ENCODE data around the gene KRTAP9-8.
"Not testable (repeated sequence)": the region's sequence is repeated elsewhere in the genome, so short reads cannot be mapped to it uniquely, and the experiment has no call there.

KRTAP9-8 gene, protein sequence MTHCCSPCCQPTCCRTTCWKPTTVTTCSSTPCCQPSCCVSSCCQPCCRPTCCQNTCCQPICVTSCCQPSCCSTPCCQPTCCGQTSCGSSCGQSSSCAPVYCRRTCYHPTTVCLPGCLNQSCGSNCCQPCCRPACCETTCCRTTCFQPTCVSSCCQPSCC

DNA sequence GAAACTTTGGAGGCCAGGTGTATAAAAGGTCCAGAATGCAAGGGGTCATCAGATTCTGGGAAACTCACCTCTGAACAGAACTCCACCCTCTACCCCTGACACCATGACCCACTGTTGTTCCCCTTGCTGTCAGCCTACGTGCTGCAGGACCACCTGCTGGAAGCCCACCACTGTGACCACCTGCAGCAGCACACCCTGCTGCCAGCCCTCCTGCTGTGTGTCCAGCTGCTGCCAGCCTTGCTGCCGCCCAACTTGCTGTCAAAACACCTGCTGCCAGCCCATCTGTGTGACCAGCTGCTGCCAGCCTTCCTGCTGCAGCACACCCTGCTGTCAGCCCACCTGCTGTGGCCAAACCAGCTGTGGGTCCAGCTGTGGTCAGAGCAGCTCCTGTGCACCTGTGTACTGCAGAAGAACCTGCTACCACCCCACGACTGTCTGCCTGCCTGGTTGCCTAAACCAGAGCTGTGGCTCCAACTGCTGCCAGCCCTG, at the start of gene KRTAP9-8:
Gene KRTAP9-8 (plus strand): TSS at position 51 of the 489 bp plus-strand sequence. CDS start 53 bp downstream, at position 104.
- not testable (repeated sequence) for DNase-seq (ENCODE audit: insufficient read length, low spot score); FAIRE-seq

DNA sequence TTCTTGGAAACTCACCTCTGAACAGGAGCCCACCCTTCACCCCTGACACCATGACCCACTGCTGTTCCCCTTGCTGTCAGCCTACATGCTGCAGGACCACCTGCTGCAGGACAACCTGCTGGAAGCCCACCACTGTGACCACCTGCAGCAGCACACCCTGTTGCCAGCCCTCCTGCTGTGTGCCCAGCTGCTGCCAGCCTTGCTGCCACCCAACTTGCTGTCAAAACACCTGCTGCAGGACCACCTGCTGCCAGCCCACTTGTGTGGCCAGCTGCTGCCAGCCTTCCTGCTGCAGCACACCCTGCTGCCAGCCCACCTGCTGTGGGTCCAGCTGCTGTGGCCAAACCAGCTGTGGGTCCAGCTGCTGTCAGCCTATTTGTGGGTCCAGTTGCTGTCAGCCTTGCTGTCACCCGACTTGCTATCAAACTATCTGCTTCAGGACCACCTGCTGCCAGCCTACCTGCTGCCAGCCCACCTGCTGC, 47.9 kb upstream of the KRTAP9-8 start, which contains the start of gene KRTAP9-1:
Gene KRTAP9-1 (plus strand): TSS at position 51 of the 482 bp plus-strand sequence. CDS start 0 bp downstream, at position 51.
- not testable (repeated sequence) for FAIRE-seq; DNase-seq (ENCODE audit: insufficient read length, low spot score)

DNA sequence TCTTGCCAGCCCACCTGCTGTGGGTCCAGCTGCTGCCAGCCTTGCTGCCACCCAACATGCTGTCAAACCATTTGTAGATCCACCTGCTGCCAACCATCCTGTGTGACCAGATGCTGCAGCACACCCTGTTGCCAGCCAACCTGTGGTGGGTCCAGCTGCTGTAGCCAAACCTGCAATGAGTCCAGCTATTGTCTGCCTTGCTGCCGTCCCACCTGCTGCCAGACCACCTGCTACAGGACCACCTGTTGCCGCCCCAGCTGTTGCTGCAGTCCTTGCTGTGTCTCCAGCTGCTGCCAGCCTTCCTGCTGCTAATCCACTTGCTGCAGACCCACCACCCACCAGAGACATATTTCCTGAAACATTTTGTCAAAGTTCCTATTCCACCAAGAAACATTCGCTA, 47.5 kb upstream of the KRTAP9-8 start:
- FAIRE-seq (no peak), DNase-seq (ENCODE audit: insufficient read length, low spot score) (no peak)

DNA sequence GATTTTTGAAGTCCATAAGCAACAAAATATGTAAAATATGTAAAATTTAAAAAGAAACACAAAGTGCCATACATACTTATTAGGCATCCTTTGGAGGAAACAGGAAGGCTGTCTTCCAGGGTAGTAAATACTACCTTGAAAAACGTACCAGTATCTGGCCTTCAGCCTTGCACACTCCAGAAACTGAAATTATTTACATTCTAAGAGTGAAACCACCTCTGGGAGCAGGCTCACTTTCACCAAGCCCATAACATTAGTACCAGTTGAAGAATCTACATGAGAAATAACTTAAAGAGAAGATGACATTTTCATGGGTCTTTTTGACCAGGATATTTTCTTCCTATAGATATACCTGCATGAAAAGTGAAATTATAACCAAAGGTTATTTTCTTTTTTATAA, 41.7 kb upstream of the KRTAP9-8 start:
- FAIRE-seq (peak; percentile 85), DNase-seq (ENCODE audit: insufficient read length, low spot score) (peak; percentile 27)

DNA sequence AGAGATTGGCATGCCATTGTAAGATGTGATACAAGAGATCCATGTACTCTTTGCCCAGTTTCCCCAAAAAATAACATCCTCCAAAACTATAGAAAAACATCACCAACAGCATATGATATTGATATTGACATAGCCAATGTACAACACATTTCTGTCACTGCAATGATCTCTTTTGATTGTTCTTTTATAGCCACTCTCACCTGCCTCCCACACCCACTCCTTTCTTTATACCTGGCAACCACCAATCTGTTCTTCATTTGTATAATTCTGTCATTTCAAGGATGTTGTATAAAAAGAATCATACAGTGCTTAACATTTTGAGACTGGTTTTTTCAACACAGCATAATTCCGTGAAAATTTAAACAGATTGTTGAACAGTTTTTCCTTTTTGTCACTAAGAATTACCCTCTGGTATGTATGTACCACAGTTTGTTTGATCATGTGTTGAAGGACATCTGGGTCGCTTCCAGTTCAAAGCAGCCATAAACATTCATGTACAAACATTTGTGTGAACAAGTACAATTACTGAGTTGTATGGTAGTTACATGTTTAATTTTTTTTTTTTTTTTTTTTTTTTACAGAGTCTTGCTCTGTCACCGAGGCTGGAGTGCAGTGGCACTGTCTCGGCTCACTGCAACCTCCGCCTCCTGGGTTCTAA, 38.2 kb upstream of the KRTAP9-8 start:
- FAIRE-seq (no peak), DNase-seq (ENCODE audit: insufficient read length, low spot score) (no peak)

DNA sequence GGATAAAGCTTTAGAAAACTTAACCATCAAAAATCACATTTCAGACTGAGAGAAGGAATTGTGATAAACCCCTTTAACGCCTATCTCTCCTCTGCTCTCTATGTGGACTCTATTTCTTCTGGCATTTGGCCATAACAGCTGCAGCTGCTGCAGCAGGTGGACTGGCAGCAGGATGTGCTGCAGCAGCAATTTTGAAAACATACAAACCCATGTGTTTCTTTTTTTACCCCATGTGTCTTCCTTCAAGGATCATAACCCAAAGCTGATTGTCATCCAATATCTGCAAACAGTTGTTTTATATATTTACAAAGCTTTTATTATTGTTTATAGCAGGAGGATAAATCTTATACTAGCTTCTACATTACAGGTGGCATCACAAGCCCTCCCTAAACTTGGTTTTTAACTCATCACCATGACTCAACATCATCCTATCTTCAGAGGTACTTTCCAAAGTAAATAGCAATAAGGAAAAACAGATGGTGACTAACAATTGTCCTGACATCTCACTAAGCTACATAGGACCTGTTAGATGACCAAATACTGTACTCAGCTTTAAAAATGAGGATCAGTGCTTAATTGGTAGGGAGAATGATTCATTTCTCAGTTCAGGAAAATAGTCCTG, 25.8 kb upstream of the KRTAP9-8 start:
- FAIRE-seq (no peak), DNase-seq (ENCODE audit: insufficient read length, low spot score) (no peak)

DNA sequence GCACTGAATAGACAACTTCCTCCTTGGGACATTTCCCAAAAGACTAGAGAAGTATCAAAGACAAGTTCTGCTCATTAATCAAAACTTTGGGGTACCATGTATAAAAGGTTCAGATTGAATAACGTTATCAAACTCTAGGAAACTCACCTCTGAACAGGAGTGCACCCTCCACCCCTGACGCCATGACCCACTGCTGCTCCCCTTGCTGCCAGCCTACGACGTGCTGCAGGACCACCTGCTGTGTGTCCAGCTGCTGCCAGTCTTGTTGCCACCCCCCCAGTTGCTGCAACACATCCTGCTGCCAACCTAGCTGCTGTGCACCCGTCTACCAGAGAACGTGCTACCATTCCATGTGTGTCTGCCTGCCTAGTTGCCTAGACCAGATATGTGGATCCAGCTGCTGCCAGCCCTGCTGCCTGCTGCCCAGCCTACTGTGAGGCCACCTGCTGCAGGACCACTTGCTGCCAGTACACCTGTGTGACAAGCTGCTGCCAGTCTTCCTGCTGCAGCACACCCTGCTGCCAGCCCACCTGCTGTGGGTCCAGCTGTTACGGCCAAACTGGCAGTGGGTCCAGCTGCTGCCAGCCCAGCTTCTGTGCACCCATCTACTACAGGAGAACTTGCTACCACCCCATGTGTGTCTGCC, 25.2 kb upstream of the KRTAP9-8 start:
- no peak for FAIRE-seq

DNA sequence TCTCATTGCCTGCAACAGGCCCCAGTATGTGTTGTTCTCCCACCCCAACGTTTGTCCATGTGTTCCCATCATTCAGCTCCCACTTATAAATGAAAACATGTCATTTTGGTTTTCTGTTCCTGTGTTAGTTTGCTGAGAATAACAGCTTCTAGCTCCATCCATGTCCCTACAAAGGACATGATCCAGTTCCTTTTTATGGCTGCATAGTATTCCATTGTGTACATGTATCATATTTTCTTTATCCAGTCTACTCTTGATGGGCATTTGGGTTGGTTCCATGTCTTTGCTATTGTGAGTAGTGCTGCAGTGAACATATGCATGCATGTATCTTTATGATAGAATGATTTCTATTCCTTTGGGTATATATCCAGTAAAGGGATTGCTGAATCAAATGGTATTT, 22.1 kb upstream of the KRTAP9-8 start:
- no peak for FAIRE-seq

More for the DNA sequence above, 25.2 kb upstream of the KRTAP9-8 start:
- DNase-seq (ENCODE audit: insufficient read length, low spot score): no peak

DNA sequence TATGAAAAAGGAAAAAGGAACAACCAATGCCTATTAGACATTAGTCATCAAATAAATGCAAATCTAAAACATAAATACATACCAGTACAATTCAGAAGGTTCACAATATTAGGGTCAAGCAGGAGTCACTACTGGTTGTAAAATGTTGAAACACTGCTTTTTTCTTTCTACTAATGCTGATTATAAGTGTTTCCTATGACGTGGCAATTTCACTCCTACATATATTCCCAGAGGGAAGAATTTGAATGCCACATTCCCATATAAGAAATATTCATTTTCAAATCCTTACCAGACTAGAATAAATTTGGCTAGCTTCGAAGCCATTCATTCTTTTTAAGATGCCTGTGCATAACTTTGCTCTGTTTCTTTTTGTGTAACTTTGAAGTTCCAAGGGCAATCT, 14.0 kb upstream of the KRTAP9-8 start:
- DNase-seq (ENCODE audit: insufficient read length, low spot score) (no peak), FAIRE-seq (no peak)

More for the DNA sequence above, 22.1 kb upstream of the KRTAP9-8 start:
- DNase-seq (ENCODE audit: insufficient read length, low spot score): no peak

DNA sequence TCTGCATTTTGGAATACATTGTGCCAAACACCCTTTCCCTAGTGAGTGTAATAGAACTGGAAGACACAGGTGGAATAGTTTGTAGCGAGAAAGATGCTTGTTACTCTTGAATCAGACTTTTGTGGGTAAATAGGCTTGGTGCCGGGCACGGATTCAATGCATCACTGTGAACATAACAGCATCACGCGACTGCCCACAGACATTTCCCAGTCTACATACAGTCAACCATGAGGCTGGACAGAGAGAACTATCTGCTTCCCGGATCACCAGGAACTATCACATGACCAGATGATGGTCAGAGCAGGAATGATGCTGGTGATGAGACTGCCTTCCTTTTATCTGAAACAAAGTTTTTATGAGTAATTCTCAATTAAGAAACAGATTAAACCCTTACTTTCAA, 11.7 kb upstream of the KRTAP9-8 start:
- DNase-seq (ENCODE audit: insufficient read length, low spot score) (no peak), FAIRE-seq (no peak)

DNA sequence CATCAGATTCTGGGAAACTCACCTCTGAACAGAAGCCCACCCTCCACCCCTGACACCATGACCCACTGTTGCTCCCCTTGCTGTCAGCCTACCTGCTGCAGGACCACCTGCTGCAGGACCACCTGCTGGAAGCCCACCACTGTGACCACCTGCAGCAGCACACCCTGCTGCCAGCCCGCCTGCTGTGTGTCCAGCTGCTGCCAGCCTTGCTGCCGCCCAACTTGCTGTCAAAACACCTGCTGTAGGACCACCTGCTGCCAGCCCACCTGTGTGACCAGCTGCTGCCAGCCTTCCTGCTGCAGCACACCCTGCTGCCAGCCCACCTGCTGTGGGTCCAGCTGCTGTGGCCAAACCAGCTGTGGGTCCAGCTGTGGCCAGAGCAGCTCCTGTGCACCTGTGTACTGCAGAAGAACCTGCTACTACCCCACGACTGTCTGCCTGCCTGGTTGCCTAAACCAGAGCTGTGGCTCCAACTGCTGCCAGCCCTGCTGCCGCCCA, 11.2 kb upstream of the KRTAP9-8 start, which contains the start of gene KRTAP9-2:
Gene KRTAP9-2 (plus strand): TSS at position 51 of the 498 bp plus-strand sequence. CDS start 7 bp downstream, at position 58.
- FAIRE-seq; DNase-seq (ENCODE audit: insufficient read length, low spot score): not testable (repeated sequence)

DNA sequence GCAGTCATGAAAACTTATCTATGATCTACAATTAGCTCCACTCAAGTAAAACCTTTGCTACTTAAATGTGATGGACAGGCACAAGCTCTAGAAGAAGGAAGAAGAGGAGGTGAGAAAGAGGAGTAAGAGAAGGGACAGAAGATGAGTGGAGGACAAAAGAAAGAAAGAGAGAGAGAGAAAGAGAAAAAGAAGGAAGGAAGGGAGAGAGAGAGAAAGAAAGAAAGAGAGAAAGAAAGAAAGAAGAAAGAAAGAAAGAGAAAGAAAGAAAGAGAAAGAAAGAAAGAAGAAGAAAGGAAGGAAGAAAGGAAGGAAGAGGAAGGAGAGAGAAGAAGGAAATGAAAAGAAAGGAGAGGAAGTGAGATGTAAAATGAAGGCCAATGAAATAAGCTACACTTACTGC, 7.7 kb upstream of the KRTAP9-8 start:
- no peak for DNase-seq (ENCODE audit: insufficient read length, low spot score)
- FAIRE-seq: no peak

DNA sequence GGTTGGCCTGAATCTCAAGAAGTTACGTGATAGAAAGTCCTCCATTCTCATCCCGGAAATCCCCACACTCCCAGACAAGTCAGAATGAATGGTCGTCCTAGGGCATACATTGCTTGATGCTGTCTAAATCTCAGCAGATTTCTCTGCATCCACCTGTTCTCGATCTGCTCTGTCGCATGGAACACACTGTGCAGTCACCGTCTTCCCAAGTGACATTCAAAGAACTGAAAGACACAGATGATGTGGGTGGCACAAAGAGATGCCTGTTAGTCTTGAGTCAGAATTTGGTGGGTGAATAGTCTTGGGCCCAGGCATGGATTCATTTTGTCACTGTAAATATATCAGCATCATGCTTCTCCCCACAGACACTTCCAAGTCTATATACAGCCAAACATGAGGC, 6.1 kb upstream of the KRTAP9-8 start:
- FAIRE-seq (no peak), DNase-seq (ENCODE audit: insufficient read length, low spot score) (no peak)

DNA sequence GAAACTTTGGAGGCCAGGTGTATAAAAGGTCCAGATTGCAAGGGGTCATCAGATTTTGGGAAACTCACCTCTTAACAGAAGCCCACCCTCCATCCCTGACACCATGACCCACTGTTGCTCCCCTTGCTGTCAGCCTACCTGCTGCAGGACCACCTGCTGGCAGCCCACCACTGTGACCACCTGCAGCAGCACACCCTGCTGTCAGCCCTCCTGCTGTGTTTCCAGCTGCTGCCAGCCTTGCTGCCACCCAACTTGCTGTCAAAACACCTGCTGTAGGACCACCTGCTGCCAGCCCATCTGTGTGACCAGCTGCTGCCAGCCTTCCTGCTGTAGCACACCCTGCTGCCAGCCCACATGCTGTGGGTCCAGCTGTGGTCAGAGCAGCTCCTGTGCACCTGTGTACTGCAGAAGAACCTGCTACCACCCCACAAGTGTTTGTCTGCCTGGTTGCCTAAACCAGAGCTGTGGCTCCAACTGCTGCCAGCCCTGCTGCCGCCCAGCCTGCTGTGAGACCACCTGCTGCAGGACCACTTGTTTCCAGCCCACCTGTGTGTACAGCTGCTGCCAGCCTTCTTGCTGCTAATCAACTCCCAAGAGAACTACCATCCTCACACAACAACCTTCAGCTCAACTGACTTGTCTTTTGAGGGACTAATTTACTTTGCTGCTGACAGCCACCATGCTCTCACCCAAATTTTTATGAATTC, 5.2 kb upstream of the KRTAP9-8 start, which contains the start of gene KRTAP9-3:
Gene KRTAP9-3 (plus strand): TSS at position 51 of the 707 bp plus-strand sequence. CDS start 53 bp downstream, at position 104.
- FAIRE-seq; DNase-seq (ENCODE audit: insufficient read length, low spot score): not testable (repeated sequence)

DNA sequence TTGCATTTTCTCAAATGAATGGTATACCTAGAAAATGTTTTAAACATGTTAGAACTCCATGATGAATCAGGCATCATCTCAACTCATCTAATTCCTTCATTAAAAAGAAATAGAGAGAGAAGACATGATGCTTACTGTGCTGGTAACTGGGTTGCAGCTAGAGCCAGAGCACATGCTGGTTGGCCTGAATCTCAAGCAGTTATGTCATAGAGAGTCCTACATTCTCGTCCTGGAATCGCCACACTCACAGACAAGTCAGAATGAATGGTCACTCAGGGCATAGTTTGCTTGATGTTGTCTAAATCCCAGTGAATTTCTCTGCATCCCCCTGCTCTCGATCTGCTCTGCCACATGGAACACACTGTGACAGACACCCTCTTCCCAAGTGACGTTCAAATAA, 683 bp upstream of the KRTAP9-8 start:
- DNase-seq (ENCODE audit: insufficient read length, low spot score); FAIRE-seq: not testable (repeated sequence)

DNA sequence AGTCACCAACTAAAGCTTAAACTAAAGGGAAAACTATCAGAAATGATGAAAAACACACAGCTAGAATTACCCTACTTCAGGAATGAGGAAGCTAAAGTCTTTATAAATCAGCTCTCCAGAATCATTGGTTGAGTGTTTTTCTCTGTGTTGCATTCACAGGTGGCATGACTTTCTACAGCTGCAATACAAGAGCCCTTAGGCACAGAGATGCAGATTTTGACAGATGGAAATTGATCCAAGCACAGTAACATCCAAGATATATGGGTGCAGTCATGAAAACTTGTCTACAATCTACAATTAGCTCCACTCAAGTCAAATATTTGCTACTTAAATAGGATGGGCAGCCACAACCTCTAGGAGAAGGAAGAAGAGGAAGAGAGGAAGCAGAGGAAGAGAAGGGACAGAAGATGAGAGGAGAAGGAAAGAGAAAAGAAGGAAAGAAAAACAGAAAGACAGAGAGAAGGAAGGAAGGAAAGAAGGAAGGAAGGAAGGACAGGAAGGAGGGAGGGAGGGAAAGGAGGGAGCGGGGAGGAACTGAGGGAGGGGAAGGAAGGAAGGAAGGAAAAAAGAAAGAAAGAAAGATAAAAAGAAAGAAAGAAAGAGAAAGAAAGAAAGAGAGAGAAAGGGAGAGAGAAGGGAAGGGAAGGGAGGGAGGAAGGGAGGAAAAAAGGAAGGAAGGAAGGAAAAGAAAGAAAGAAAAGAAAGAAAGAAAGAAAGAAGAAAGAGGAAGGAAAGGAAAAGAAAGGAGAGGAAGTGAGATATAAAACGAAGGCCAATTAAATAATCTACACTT, 9.4 kb downstream of the KRTAP9-8 start:
- DNase-seq (ENCODE audit: insufficient read length, low spot score); FAIRE-seq: not testable (repeated sequence)

DNA sequence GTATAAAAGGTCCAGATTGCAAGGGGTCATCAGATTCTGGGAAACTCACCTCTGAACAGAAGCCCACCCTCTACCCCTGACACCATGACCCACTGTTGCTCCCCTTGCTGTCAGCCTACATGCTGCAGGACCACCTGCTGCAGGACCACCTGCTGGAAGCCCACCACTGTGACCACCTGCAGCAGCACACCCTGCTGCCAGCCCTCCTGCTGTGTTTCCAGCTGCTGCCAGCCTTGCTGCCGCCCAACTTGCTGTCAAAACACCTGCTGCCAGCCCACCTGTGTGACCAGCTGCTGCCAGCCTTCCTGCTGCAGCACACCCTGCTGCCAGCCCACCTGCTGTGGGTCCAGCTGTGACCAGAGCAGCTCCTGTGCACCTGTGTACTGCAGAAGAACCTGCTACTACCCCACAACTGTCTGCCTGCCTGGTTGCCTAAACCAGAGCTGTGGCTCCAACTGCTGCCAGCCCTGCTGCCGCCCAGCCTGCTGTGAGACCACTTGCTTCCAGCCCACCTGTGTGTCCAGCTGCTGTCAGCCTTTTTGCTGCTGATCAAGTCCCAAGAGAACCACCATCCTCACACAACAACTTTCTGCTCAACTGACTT, 11.9 kb downstream of the KRTAP9-8 start, which contains the start of gene KRTAP9-4:
Gene KRTAP9-4 (plus strand): TSS at position 51 of the 604 bp plus-strand sequence. CDS start 34 bp downstream, at position 85.
- FAIRE-seq; DNase-seq (ENCODE audit: insufficient read length, low spot score): not testable (repeated sequence)

DNA sequence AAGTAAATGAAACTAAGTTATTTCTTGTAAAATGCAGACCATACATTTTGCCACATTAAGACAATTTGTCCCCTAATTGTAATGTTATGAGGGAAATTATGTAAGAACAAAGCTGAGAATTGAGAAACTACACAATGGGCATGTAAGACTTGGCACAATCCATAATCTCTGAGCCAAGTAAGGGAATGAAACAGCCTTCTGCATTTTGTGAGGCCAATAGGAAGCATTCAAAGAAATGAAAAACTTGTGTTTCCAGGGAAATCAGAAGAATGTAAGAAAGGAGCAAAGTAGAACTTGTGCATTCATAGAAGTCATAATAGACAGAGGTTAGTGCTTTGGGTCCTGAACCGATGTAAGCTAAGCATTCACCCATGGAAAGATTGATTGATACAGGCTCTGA, 13.5 kb downstream of the KRTAP9-8 start:
- FAIRE-seq (no peak), DNase-seq (ENCODE audit: insufficient read length, low spot score) (no peak)

Measured in GM19239 (cell line).